Measurements from ENCODE around the gene CCR7.
A peak's percentile ranks its signal among the peaks of the same experiment; 100 is the strongest.

GRCh38 chr17:40551879-40552768 lies 13.1 kb downstream of the CCR7 start:
- TF ChIP-seq CTCF (IDR thresholded peaks at IDR 0.05) (no peak), POLR2A (IDR thresholded peaks at IDR 0.05) (peak in 1 of 2 donors; percentile 15)

Measured in suprapubic skin (tissue), 3 donors.